ENCODE results near the gene PPARA.

The PPARA gene

DNA sequence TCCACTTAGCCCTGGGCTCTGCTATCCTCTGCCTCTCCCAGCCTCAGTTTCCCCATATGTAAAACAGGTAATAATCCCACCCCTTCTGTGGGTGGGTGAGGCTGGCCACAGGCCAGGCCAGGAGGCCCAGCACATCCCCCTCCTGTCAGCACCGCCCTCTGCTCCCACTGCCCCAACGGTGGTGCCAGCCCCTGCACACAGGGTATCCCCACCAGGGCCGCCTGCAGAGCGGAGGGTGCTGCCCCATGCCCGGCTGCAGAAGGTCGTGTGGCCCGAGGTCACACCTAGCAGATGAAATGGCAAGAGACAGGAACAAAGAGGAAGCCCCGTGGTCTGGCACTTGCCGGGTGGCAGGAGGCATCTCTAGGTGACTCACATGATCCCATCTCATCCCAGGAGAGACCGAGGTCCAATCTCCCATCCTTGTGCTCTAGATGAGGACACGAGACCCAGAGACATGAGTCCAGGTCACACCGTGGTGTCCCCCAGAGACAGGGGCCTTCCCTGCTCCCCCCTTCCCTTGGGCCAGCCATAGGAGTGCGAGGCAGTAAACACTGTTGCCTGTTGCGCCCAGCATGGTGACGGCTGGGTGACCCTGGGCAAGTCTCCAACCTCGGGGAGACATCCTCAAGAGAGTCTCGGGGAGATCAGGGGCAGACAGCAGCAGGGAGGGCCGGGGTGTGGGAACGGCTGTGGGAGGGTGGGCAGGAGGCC is 27.2 kb upstream of the PPARA start:
- H2AK5ac ChIP-seq (ENCODE audit: low read depth, low read length), result peak overlapping the region; percentile 99
- no peak for DNase-seq (ENCODE audit: low spot score)
- WGBS, 2 donors (ENCODE audit: extremely low coverage in 2 of 2, insufficient read length in 2 of 2, insufficient replicate concordance in 1 of 2), result no CpG with 5 or more reads among the region's 19 CpGs

DNA sequence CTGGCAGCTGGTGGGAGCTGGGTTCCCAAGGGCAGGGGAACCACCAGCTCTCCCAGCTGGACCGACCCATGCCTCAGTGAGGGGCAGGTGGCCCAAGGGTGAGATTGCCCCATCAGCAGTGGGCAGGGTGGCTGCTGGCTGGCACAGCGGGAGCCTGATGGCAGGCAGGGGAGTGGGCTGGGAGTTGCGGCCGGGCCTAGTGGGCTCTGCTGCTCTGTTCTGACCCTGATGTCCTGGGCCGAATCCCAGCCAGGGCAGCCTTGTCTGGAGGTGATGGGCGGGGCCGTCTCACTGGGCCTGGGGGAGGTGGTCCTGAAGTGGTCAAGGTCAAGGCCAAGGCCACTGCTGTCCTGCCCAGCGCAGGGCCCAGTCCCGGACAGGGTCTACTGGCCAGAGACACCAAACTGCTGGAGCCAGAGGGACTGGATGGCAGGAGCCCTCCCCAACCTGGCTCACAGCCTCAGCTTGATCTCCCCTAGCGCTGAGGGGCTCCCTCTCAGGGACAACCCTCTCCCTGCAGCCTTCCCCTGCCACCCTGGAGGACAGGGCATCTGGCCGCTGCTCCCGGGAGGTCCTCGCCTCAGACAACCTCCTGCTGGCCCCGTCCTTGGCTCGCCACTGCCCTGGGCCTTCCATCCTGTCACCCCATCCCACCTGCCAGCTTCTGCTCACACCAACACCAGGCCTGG is 26.5 kb upstream of the PPARA start:
- H3K9me3 ChIP-seq (replicated peaks in 1 of 2; ENCODE audit: control insufficient read depth in 2 of 2, insufficient read depth in 1 of 2, low read depth in 1 of 2, low read length in 2 of 2), result no peaks in the 10 kb centered on the region
- no CpG with 5 or more reads among the region's 15 CpGs for WGBS, 2 donors (ENCODE audit: extremely low coverage in 2 of 2, insufficient read length in 2 of 2, insufficient replicate concordance in 1 of 2)
- no peaks in the 10 kb centered on the region for H3K36me3 ChIP-seq (replicated peaks in 1 of 2; ENCODE audit: control insufficient read depth in 2 of 2, insufficient read depth in 2 of 2, low read length in 2 of 2)
- no peak overlapping the region for H3K27ac ChIP-seq (replicated peaks; ENCODE audit: low read length)
- peak overlapping the region; percentile 99 for H2AK5ac ChIP-seq (ENCODE audit: low read depth, low read length)
- H2BK5ac ChIP-seq (ENCODE audit: low read length), result no peak overlapping the region
- H3K27me3 ChIP-seq (ENCODE audit: control insufficient read depth in 3 of 3, insufficient read depth in 3 of 3, low read depth in 1 of 3, low read length in 3 of 3), result peaks cover 0 to 62% (median 3%) of the 10 kb centered on the region in 3 experiments
- peak overlapping the region; percentile 65 for H4K8ac ChIP-seq (ENCODE audit: low read depth, low read length)
- H3K4ac ChIP-seq (ENCODE audit: low read length), result no peak overlapping the region
- H4K91ac ChIP-seq (ENCODE audit: low read depth, low read length, poor library complexity), result no peak overlapping the region
- DNase-seq (ENCODE audit: low spot score), result no peak
- H2BK15ac ChIP-seq (ENCODE audit: low read length), result peak overlapping the region; percentile 81
- H3K79me1 ChIP-seq (ENCODE audit: low read depth, low read length), result peaks cover 4% of the 10 kb centered on the region
- no peak overlapping the region for H3K23ac ChIP-seq (ENCODE audit: low read depth, low read length, poor library complexity)
- H3K4me3 ChIP-seq (ENCODE audit: low read length in 2 of 2), result no peak overlapping the region
- peak overlapping the region; percentile 72 for H3K18ac ChIP-seq (ENCODE audit: low read length)
- H3K4me1 ChIP-seq (ENCODE audit: control insufficient read depth in 2 of 2, insufficient read depth in 1 of 2, low read depth in 1 of 2, low read length in 2 of 2), result no peaks in the 10 kb centered on the region
- H2BK120ac ChIP-seq (ENCODE audit: low read depth, low read length), result no peak overlapping the region
- peak overlapping the region; percentile 70 for H3K9ac ChIP-seq (ENCODE audit: low read depth, low read length, poor library complexity)
- no peak overlapping the region for H2AFZ ChIP-seq (ENCODE audit: low read length)
- H3K14ac ChIP-seq (ENCODE audit: low read length), result peak overlapping the region; percentile 56
- no peak overlapping the region for H2BK12ac ChIP-seq (ENCODE audit: low read length)
- H3K4me2 ChIP-seq (ENCODE audit: insufficient read depth, low read length, poor library complexity, severe bottlenecking), result no peak overlapping the region

More for the DNA sequence above, 27.2 kb upstream of the PPARA start:
- no peaks in the 10 kb centered on the region for H3K4me1 ChIP-seq (ENCODE audit: control insufficient read depth in 2 of 2, insufficient read depth in 1 of 2, low read depth in 1 of 2, low read length in 2 of 2)
- peak overlapping the region; percentile 13 for H3K23ac ChIP-seq (ENCODE audit: low read depth, low read length, poor library complexity)
- no peaks in the 10 kb centered on the region for H3K36me3 ChIP-seq (replicated peaks in 1 of 2; ENCODE audit: control insufficient read depth in 2 of 2, insufficient read depth in 2 of 2, low read length in 2 of 2)
- no peaks in the 10 kb centered on the region for H3K9me3 ChIP-seq (replicated peaks in 1 of 2; ENCODE audit: control insufficient read depth in 2 of 2, insufficient read depth in 1 of 2, low read depth in 1 of 2, low read length in 2 of 2)
- peak overlapping the region; percentile 70 for H3K9ac ChIP-seq (ENCODE audit: low read depth, low read length, poor library complexity)
- H2BK5ac ChIP-seq (ENCODE audit: low read length), result no peak overlapping the region
- H2AFZ ChIP-seq (ENCODE audit: low read length), result peak overlapping the region; percentile 88
- H2BK15ac ChIP-seq (ENCODE audit: low read length), result peak overlapping the region; percentile 81
- no peak overlapping the region for H2BK120ac ChIP-seq (ENCODE audit: low read depth, low read length)
- no peak overlapping the region for H4K91ac ChIP-seq (ENCODE audit: low read depth, low read length, poor library complexity)
- no peak overlapping the region for H2BK12ac ChIP-seq (ENCODE audit: low read length)
- peaks cover 0 to 59% (median 3%) of the 10 kb centered on the region in 3 experiments for H3K27me3 ChIP-seq (ENCODE audit: control insufficient read depth in 3 of 3, insufficient read depth in 3 of 3, low read depth in 1 of 3, low read length in 3 of 3)
- no peak overlapping the region for H3K4me3 ChIP-seq (ENCODE audit: low read length in 2 of 2)
- peak overlapping the region; percentile 65 for H4K8ac ChIP-seq (ENCODE audit: low read depth, low read length)
- no peak overlapping the region for H3K4me2 ChIP-seq (ENCODE audit: insufficient read depth, low read length, poor library complexity, severe bottlenecking)
- no peak overlapping the region for H3K4ac ChIP-seq (ENCODE audit: low read length)
- no peak overlapping the region for H3K14ac ChIP-seq (ENCODE audit: low read length)
- peak overlapping the region; percentile 61 for H3K18ac ChIP-seq (ENCODE audit: low read length)
- H3K27ac ChIP-seq (replicated peaks; ENCODE audit: low read length), result no peak overlapping the region
- H3K79me1 ChIP-seq (ENCODE audit: low read depth, low read length), result peaks cover 4% of the 10 kb centered on the region

DNA sequence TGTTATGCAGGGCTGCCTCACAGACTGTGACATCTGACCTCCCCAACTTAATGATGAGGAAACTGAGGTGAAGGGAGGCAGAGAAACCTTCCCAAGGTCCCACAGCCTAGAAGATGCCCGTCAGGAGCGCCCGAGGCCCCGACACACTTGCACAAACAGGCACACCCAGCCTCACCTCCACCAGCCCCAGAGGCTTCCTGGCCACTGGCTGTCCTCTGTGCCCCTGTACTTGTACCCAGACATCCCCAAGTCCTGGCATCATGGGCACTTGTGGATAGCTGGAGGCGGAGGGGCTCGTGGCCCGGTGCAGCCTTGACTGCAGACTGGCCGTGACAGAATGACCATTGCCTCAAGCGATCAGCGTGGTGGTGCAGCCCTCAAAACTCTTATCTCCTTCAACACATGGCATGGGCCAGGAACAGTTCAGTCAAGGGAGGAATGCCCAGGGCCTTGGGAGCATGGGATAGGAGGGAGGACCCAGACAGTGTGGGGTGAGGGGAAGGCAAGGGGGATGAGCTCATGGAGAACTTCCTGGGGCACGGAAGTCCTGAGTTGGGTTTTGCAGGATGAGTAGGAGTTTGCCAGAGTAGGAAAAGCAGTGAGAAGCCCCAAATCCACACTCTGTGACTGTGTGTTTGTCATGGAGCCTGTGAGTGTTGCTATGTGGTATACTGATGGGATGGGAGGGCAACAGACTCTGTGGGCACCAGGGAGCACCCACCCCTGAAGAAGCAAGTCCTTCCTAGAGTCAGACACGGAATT is 25.8 kb upstream of the PPARA start:
- Histone ChIP-seq H3K9me3 (replicated peaks in 1 of 2; ENCODE audit: control insufficient read depth in 2 of 2, insufficient read depth in 1 of 2, low read depth in 1 of 2, low read length in 2 of 2) (no peaks in the 10 kb centered on the region), H3K23ac (ENCODE audit: low read depth, low read length, poor library complexity) (no peak overlapping the region), H3K4ac (ENCODE audit: low read length) (no peak overlapping the region), H3K4me2 (ENCODE audit: insufficient read depth, low read length, poor library complexity, severe bottlenecking) (no peak overlapping the region), H2BK15ac (ENCODE audit: low read length) (no peak overlapping the region), H3K4me3 (ENCODE audit: low read length in 2 of 2) (no peak overlapping the region), H3K79me1 (ENCODE audit: low read depth, low read length) (peaks cover 3% of the 10 kb centered on the region), H2BK5ac (ENCODE audit: low read length) (no peak overlapping the region), H2AK5ac (ENCODE audit: low read depth, low read length) (peak overlapping the region; percentile 99), H3K36me3 (replicated peaks in 1 of 2; ENCODE audit: control insufficient read depth in 2 of 2, insufficient read depth in 2 of 2, low read length in 2 of 2) (no peaks in the 10 kb centered on the region), H3K27me3 (ENCODE audit: control insufficient read depth in 3 of 3, insufficient read depth in 3 of 3, low read depth in 1 of 3, low read length in 3 of 3) (peaks cover 0 to 63% (median 3%) of the 10 kb centered on the region in 3 experiments), H3K27ac (replicated peaks; ENCODE audit: low read length) (no peak overlapping the region), H3K9ac (ENCODE audit: low read depth, low read length, poor library complexity) (no peak overlapping the region), H4K8ac (ENCODE audit: low read depth, low read length) (no peak overlapping the region), H2AFZ (ENCODE audit: low read length) (no peak overlapping the region), H3K18ac (ENCODE audit: low read length) (no peak overlapping the region), H3K14ac (ENCODE audit: low read length) (no peak overlapping the region), H2BK120ac (ENCODE audit: low read depth, low read length) (no peak overlapping the region), H3K4me1 (ENCODE audit: control insufficient read depth in 2 of 2, insufficient read depth in 1 of 2, low read depth in 1 of 2, low read length in 2 of 2) (no peaks in the 10 kb centered on the region), H2BK12ac (ENCODE audit: low read length) (no peak overlapping the region), H4K91ac (ENCODE audit: low read depth, low read length, poor library complexity) (no peak overlapping the region)
- WGBS, 2 donors (ENCODE audit: extremely low coverage in 2 of 2, insufficient read length in 2 of 2, insufficient replicate concordance in 1 of 2), result no CpG with 5 or more reads among the region's 12 CpGs
- no peak for DNase-seq (ENCODE audit: low spot score)

DNA sequence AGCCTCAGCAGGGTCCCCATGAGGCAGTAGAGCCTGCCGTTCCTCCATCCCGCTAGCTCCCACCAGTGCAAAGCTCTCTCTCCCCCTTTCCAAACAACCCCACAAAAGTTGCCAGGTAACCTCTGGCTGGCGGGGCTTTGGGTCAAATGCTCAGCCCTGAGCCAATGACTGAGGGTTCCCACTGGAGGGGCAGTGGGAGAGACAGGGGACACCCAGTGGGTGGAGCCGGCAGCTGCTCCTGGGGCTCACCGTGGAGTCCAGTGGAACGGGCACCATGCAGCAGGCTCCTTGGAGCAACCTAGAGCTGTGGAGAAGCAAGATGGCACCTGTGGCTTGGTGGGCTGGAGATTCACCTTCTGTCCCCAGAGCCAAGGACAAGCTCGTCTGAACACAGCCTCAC is 25.0 kb upstream of the PPARA start:
- H4K91ac ChIP-seq (ENCODE audit: low read depth, low read length, poor library complexity), result no peak overlapping the region
- no peak overlapping the region for H3K4me2 ChIP-seq (ENCODE audit: insufficient read depth, low read length, poor library complexity, severe bottlenecking)
- H2BK12ac ChIP-seq (ENCODE audit: low read length), result peak overlapping the region; percentile 63
- H3K36me3 ChIP-seq (replicated peaks in 1 of 2; ENCODE audit: control insufficient read depth in 2 of 2, insufficient read depth in 2 of 2, low read length in 2 of 2), result no peaks in the 10 kb centered on the region
- H3K27ac ChIP-seq (replicated peaks; ENCODE audit: low read length), result no peak overlapping the region
- H3K4ac ChIP-seq (ENCODE audit: low read length), result no peak overlapping the region
- DNase-seq (ENCODE audit: low spot score), result no peak
- no CpG with 5 or more reads among the region's 7 CpGs for WGBS, 2 donors (ENCODE audit: extremely low coverage in 2 of 2, insufficient read length in 2 of 2, insufficient replicate concordance in 1 of 2)
- peak overlapping the region; percentile 52 for H3K23ac ChIP-seq (ENCODE audit: low read depth, low read length, poor library complexity)
- H3K9me3 ChIP-seq (replicated peaks in 1 of 2; ENCODE audit: control insufficient read depth in 2 of 2, insufficient read depth in 1 of 2, low read depth in 1 of 2, low read length in 2 of 2), result no peaks in the 10 kb centered on the region
- H3K4me1 ChIP-seq (ENCODE audit: control insufficient read depth in 2 of 2, insufficient read depth in 1 of 2, low read depth in 1 of 2, low read length in 2 of 2), result no peaks in the 10 kb centered on the region
- peaks cover 3% of the 10 kb centered on the region for H3K79me1 ChIP-seq (ENCODE audit: low read depth, low read length)
- no peak overlapping the region for H3K14ac ChIP-seq (ENCODE audit: low read length)
- H4K8ac ChIP-seq (ENCODE audit: low read depth, low read length), result no peak overlapping the region
- H2BK5ac ChIP-seq (ENCODE audit: low read length), result no peak overlapping the region
- no peak overlapping the region for H3K9ac ChIP-seq (ENCODE audit: low read depth, low read length, poor library complexity)
- peak overlapping the region; percentile 64 for H3K18ac ChIP-seq (ENCODE audit: low read length)
- H3K27me3 ChIP-seq (ENCODE audit: control insufficient read depth in 3 of 3, insufficient read depth in 3 of 3, low read depth in 1 of 3, low read length in 3 of 3), result peaks cover 0 to 57% (median 3%) of the 10 kb centered on the region in 3 experiments
- no peak overlapping the region for H2BK15ac ChIP-seq (ENCODE audit: low read length)
- H2AFZ ChIP-seq (ENCODE audit: low read length), result no peak overlapping the region
- H2BK120ac ChIP-seq (ENCODE audit: low read depth, low read length), result no peak overlapping the region
- no peak overlapping the region for H3K4me3 ChIP-seq (ENCODE audit: low read length in 2 of 2)
- H2AK5ac ChIP-seq (ENCODE audit: low read depth, low read length), result peak overlapping the region; percentile 78
